HEK293T (cell line): ENCODE data around the gene PAQR8.

Experiments used
- CTCF ChIA-PET: fragments of 350-600 bp; formaldehyde crosslinking; extraction: SDS; loops from one replicate; lab custom pipeline; 2021; ENCODE audit warnings: antibody characterized with exemption, inconsistent platforms; lab: Yijun Ruan, JAX
- POLR2A ChIA-PET: fragments of 350-600 bp; formaldehyde crosslinking; extraction: SDS; loops from one replicate; lab custom pipeline; 2020; ENCODE audit warnings: antibody characterized with exemption, inconsistent platforms; lab: Yijun Ruan, JAX
- DNase-seq: peaks from one replicate; pipeline ENCODE4 v3.0.0; 2012; ENCODE audit warnings: mixed read lengths; ENCODE audit errors: extremely low spot score
- ARNT ChIP-seq: fragments of 450-650 bp; IDR thresholded peaks from 2 replicates; pipeline ENCODE4 v1.6.1; 2017; ENCODE audit warnings: mild to moderate bottlenecking
- BHLHE40 ChIP-seq: fragments of 450-650 bp; IDR thresholded peaks from 2 replicates; pipeline ENCODE4 v1.6.1; 2016; ENCODE audit warnings: mild to moderate bottlenecking, moderate library complexity, borderline replicate concordance
- CTBP1 ChIP-seq: fragments of 450-650 bp; IDR thresholded peaks from 2 replicates; pipeline ENCODE4 v1.6.1; 2016; ENCODE audit warnings: borderline replicate concordance
- ELF4 ChIP-seq: fragments of 450-650 bp; IDR thresholded peaks from 2 replicates; pipeline ENCODE4 v1.6.1; 2017; ENCODE audit warnings: antibody characterized with exemption
- FOXA1 ChIP-seq: fragments of 450-650 bp; IDR thresholded peaks from 2 replicates; pipeline ENCODE4 v1.6.1; 2016; ENCODE audit warnings: mild to moderate bottlenecking
- FOXK2 ChIP-seq: fragments of 450-650 bp; IDR thresholded peaks from 2 replicates; pipeline ENCODE4 v1.6.1; 2016; ENCODE audit warnings: mild to moderate bottlenecking
- FOXM1 ChIP-seq: fragments of 450-650 bp; IDR thresholded peaks from 2 replicates; pipeline ENCODE4 v1.6.1; 2017; ENCODE audit warnings: mild to moderate bottlenecking, borderline replicate concordance
- HDGF ChIP-seq: fragments of 450-650 bp; IDR thresholded peaks from 2 replicates; pipeline ENCODE4 v1.6.1; 2017; ENCODE audit warnings: antibody characterized with exemption, borderline replicate concordance
- L3MBTL2 ChIP-seq: fragments of 450-650 bp; conservative IDR thresholded peaks from 2 replicates; pipeline ENCODE4 v1.6.1; 2016; ENCODE audit warnings: mild to moderate bottlenecking
- LEF1 ChIP-seq: fragments of 450-650 bp; IDR thresholded peaks from 2 replicates; pipeline ENCODE4 v1.6.1; 2017; ENCODE audit warnings: mild to moderate bottlenecking, borderline replicate concordance
- NFRKB ChIP-seq: fragments of 450-650 bp; IDR thresholded peaks from 2 replicates; pipeline ENCODE4 v1.6.1; 2016; ENCODE audit warnings: mild to moderate bottlenecking, moderate library complexity
- SP1 ChIP-seq: fragments of 450-650 bp; IDR thresholded peaks from 2 replicates; pipeline ENCODE4 v1.6.1; 2017
- SUZ12 ChIP-seq: fragments of 450-650 bp; IDR thresholded peaks from 2 replicates; pipeline ENCODE4 v1.6.1; 2016; ENCODE audit warnings: mild to moderate bottlenecking
- TARDBP ChIP-seq: fragments of 450-650 bp; IDR thresholded peaks from 2 replicates; pipeline ENCODE4 v1.6.1; 2016
- ZNF384 ChIP-seq: fragments of 450-650 bp; IDR thresholded peaks from 2 replicates; pipeline ENCODE4 v1.6.1; 2016
- TF ChIP-seq, protein P1 (sequence below): fragments of 450-650 bp; IDR thresholded peaks from 2 replicates; pipeline ENCODE4 v1.6.1; 2016

PAQR8 gene

DNA sequence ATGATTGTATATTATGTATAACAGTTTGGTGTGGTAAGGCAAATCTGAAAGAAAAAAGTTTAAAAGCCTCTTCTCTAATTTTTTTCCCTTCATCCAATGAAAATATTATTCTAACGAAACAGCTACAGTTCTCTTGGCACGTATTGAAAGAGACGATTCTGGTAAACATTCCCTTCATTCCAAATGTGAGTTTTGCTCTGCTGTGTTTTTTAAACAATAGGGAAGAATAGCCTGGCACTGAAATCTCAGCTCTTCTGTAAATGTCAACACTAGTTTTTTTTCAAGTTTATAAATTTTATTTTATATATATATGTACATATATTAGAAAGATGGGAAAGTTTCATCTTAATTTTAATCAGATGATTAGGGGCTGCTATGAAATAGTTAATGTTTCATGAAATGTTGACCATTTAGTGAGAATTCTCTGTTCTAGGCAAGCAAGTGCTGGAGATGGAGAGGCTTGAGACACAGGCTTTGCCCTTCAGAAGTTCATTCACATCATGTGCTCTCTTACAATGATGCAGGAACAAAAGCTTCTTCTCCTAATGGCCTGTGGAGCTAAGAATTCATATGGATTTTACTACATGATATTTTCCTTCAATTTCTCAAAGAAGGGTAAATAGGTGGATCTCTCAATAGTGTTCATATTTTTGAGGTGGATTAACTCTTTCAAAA is 4.1 kb downstream of the PAQR8 start:
- POLR2A ChIA-PET: interaction anchor here (5.4 kb wide), 1 partner anchor 82 kb away, joined by 69 read pairs; the partner anchor contains the start of gene MCM3
- CTCF ChIA-PET: interaction anchor here (0.6 kb wide), 1 partner anchor 42 kb away, joined by 4 read pairs; no protein-coding TSS in a partner anchor
- no peak for DNase-seq

DNA sequence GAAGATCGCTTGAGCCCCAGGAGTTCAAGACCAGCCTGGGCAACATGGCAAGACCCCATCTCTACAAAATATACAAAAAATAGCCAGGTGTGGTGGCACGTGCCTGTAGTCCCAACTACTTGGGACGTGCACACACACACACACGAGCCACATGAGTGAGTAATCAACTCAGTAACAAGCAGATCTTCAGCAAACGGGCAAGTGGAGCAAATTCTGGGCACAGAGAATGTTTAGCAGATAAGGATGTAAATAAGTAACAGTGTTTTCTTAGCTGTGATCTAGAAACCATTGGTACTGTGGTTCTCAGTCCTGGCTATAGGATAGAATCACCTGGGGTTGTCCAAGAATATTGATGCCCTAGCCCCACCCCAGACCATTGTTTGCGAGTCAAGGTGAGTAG is 6.1 kb downstream of the PAQR8 start:
- ChIA-PET POLR2A (interaction anchor here (1.0 to 1.2 kb wide), 2 partner anchors 83 to 84 kb away, joined by 3 read pairs; partner anchors contain the start of gene MCM3), CTCF (no interaction called here)
- TF ChIP-seq FOXK2 (no peak), CTBP1 (no peak), LEF1 (no peak)
- TF ChIP-seq, protein P1, sequence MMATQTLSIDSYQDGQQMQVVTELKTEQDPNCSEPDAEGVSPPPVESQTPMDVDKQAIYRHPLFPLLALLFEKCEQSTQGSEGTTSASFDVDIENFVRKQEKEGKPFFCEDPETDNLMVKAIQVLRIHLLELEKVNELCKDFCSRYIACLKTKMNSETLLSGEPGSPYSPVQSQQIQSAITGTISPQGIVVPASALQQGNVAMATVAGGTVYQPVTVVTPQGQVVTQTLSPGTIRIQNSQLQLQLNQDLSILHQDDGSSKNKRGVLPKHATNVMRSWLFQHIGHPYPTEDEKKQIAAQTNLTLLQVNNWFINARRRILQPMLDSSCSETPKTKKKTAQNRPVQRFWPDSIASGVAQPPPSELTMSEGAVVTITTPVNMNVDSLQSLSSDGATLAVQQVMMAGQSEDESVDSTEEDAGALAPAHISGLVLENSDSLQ: no peak
- no peak for DNase-seq

More for the DNA sequence above, 4.1 kb downstream of the PAQR8 start:
- no peak for TF ChIP-seq TARDBP
- TF ChIP-seq LEF1: no peak
- no peak for TF ChIP-seq BHLHE40
- TF ChIP-seq FOXM1: no peak
- TF ChIP-seq SUZ12: no peak
- TF ChIP-seq FOXK2: no peak
- no peak for TF ChIP-seq ELF4
- no peak for TF ChIP-seq NFRKB
- TF ChIP-seq ARNT: no peak
- TF ChIP-seq SP1: no peak
- no peak for TF ChIP-seq L3MBTL2
- no peak for TF ChIP-seq ZNF384
- no peak for TF ChIP-seq FOXA1
- TF ChIP-seq, protein P1: no peak
- no peak for TF ChIP-seq HDGF
- TF ChIP-seq CTBP1: no peak

DNA sequence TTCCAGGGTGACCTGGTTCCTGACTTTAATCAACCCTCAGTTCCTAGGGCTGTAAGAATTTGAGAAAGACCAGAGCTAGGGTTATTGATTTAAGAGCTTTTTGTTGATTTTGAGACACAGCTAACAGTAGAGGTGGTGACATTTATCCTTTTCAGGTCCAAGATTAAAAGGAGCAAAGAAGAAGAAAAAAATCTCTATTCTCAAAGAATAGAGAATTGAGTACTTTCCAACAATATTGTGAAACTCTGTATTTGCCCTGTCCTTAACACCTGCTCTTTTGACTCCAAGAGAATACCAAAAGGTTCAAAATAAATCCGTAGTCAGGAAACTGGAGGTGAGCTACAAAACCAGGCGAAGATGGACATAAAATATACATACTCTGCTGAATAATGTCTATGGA is 7.3 kb downstream of the PAQR8 start:
- CTCF ChIA-PET: no interaction called here
- POLR2A ChIA-PET: no interaction called here
- TF ChIP-seq FOXA1 (no peak), L3MBTL2 (no peak), ZNF384 (no peak), BHLHE40 (no peak), SP1 (no peak), HDGF (no peak), FOXK2 (no peak), TARDBP (no peak), ELF4 (no peak), LEF1 (no peak)
- no peak for DNase-seq

DNA sequence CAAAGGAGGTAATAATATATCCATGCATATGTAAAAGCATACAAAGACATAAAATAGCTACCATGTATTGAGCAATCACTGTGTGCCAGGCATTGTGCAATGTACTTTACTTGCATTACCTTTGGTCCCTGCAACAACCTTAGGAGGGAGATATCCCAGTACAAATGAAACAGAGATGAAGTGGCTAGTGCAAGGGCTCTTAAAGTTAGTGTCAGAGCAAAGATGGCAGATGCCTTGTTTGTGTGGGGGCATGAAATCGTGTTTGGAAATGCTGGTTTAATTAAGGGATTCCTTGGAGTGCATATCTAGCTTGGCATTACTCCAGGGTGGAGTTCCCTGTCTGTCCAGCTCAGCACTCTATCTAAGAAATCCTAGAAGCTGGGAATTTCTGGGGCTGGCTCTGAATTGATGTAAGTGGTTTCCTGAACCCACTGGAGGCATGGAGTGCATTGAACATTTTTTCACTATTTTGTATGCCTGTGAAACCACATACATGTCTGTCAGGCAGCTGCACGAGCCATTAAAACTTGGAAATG is 9.8 kb downstream of the PAQR8 start:
- no peak for DNase-seq
- ChIA-PET CTCF (no interaction called here), POLR2A (interaction anchor here (2.7 kb wide), 1 partner anchor 9 kb away, joined by 13 read pairs; the partner anchor contains the start of gene PAQR8)
- no peak for TF ChIP-seq BHLHE40
- TF ChIP-seq SP1: no peak
- no peak for TF ChIP-seq SUZ12
- TF ChIP-seq FOXM1: no peak
- TF ChIP-seq L3MBTL2: no peak
- TF ChIP-seq ELF4: no peak
- TF ChIP-seq HDGF: no peak
- no peak for TF ChIP-seq TARDBP
- TF ChIP-seq FOXA1: no peak
- no peak for TF ChIP-seq NFRKB
- TF ChIP-seq, protein P1: no peak
- TF ChIP-seq ZNF384: no peak
- no peak for TF ChIP-seq ARNT
- TF ChIP-seq CTBP1: no peak

DNA sequence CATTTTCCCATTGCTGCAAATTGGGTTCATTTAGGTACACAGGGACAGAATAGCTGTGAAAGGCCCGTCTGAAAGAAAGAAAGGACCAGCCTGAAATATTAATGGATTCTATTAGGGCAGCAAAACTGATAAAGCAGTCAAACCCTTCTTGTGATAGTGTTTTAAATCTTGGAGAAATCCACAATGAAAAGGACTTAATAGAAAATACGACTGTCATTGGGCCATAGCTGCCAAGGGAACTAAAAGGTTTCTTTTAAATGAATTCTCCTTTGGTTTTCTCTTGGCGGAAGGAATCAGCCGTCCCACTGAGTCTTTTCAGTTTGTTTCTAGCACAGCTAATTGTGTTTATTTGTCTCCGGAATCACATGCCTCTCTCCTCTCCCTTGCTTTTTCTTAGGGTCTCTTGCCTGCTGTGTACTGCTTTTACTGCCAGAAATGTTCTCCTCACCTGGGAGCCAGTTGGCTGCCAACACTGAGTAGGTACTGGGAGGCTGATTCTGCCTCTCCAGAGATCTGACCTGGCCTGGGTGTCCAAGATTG is 11.3 kb downstream of the PAQR8 start:
- DNase-seq: no peak
- CTCF ChIA-PET: interaction anchor here (0.6 kb wide), 1 partner anchor 12 kb away, joined by 4 read pairs; no protein-coding TSS in a partner anchor
- no peak for TF ChIP-seq SP1
- TF ChIP-seq SUZ12: no peak
- no peak for TF ChIP-seq FOXA1
- TF ChIP-seq FOXM1: no peak
- POLR2A ChIA-PET: interaction anchor here (2.7 kb wide), 1 partner anchor 11 kb away, joined by 13 read pairs; the partner anchor contains the start of gene PAQR8

DNA sequence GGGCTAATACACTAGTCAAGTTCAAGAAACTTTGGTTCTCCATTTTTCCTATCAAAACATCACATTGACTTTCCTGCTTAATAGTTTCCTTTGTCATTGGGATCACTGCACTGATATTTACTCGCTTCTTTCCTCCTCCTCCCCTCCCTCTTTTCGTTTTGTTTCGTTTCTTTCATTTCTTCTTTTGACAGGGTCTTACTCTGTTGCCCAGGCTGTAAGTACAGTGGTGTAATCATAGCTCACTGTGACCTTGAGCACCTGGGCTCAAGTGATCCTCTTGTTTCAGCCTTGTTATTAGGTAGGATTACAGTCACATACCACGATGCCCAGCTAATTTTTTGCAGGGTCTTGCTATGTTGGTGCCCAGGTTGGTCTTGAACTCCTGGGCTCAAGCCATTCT is 12.3 kb downstream of the PAQR8 start:
- TF ChIP-seq CTBP1 (no peak), LEF1 (no peak), ZNF384 (no peak), L3MBTL2 (no peak), BHLHE40 (no peak), FOXM1 (no peak), TARDBP (no peak), HDGF (no peak), ELF4 (no peak), SP1 (no peak), FOXK2 (no peak), FOXA1 (no peak), NFRKB (no peak), SUZ12 (no peak), ARNT (no peak)
- TF ChIP-seq, protein P1: no peak
- POLR2A ChIA-PET: interaction anchor here (1.1 kb wide), 1 partner anchor 89 kb away, joined by 4 read pairs; no protein-coding TSS in a partner anchor
- CTCF ChIA-PET: no interaction called here

More for the DNA sequence above, 12.3 kb downstream of the PAQR8 start:
- no peak for DNase-seq
